H9 (cell line): ENCODE measurements around the gene OLIG1. TPM values are rescaled to one million over a fixed set of nuclear protein-coding genes. Genes with fewer than 3 reads are reported as not detected.

Experiments
- DNase-seq: peaks from one replicate; pipeline ENCODE4 v3.0.0-alpha.2; 2017
- H2AFZ ChIP-seq: one replicate; pipeline ENCODE4 v1.6.1; 2013; ENCODE audit warnings: mild to moderate bottlenecking, low read length, control low read depth, moderate library complexity
- H2AK5ac ChIP-seq: 2 replicates; pipeline ENCODE4 v1.6.1; 2013; ENCODE audit warnings: low read length, control low read depth, mixed read lengths; ENCODE audit not compliant: insufficient read length
- H2BK120ac ChIP-seq: one replicate; pipeline ENCODE4 v1.6.1; 2013; ENCODE audit warnings: low read depth, mild to moderate bottlenecking, low read length, control low read depth, inconsistent platforms; ENCODE audit not compliant: poor library complexity, severe bottlenecking
- H2BK12ac ChIP-seq: 2 replicates; pipeline ENCODE4 v1.6.1; 2013; ENCODE audit warnings: low read length, control low read depth, mixed read lengths, low read depth; ENCODE audit not compliant: insufficient read length
- H2BK15ac ChIP-seq: 2 replicates; pipeline ENCODE4 v1.6.1; 2013; ENCODE audit warnings: low read depth, low read length, control low read depth
- H2BK20ac ChIP-seq: one replicate; pipeline ENCODE4 v1.6.1; 2013; ENCODE audit warnings: low read depth, mild to moderate bottlenecking, low read length, control low read depth, inconsistent platforms; ENCODE audit not compliant: poor library complexity, severe bottlenecking
- H2BK5ac ChIP-seq: 2 replicates; pipeline ENCODE4 v1.6.1; 2013; ENCODE audit warnings: low read length, control low read depth, mixed read lengths; ENCODE audit not compliant: insufficient read length
- H3K14ac ChIP-seq: 2 replicates; pipeline ENCODE4 v1.6.1; 2013; ENCODE audit warnings: low read length, control low read depth; ENCODE audit not compliant: insufficient read depth
- H3K18ac ChIP-seq: 2 replicates; pipeline ENCODE4 v1.6.1; 2013; ENCODE audit warnings: low read depth, mild to moderate bottlenecking, mixed read lengths, low read length, control low read depth; ENCODE audit not compliant: insufficient read length
- H3K23ac ChIP-seq: 2 replicates; pipeline ENCODE4 v1.6.1; 2013; ENCODE audit warnings: low read length, control low read depth, mixed read lengths, low read depth; ENCODE audit not compliant: insufficient read length
- H3K23me2 ChIP-seq: 2 replicates; pipeline ENCODE4 v1.6.1; 2013; ENCODE audit warnings: low read depth, mild to moderate bottlenecking, mixed read lengths, low read length, control low read depth; ENCODE audit not compliant: insufficient read length, poor library complexity, severe bottlenecking
- H3K27ac ChIP-seq: 2 replicates; pipeline ENCODE4 v1.5.1; 2013; ENCODE audit warnings: low read length, control low read depth, mixed read lengths, low read depth; ENCODE audit not compliant: insufficient read length
- H3K27me3 ChIP-seq: 2 replicates; pipeline ENCODE4 v1.6.1; 2013; ENCODE audit warnings: low read length, control low read depth, inconsistent platforms; ENCODE audit not compliant: insufficient read depth
- H3K4ac ChIP-seq: 2 replicates; pipeline ENCODE4 v1.6.1; 2013; ENCODE audit warnings: low read depth, mild to moderate bottlenecking, control low read depth, inconsistent platforms, low read length, moderate library complexity
- H3K4me1 ChIP-seq: 2 replicates; pipeline ENCODE4 v1.6.1; 2013; ENCODE audit warnings: low read length, control low read depth, inconsistent platforms; ENCODE audit not compliant: insufficient read depth
- H3K4me2 ChIP-seq: 2 replicates; pipeline ENCODE4 v1.6.1; 2013; ENCODE audit warnings: low read length, control low read depth, mixed read lengths; ENCODE audit not compliant: insufficient read length, insufficient read depth
- H3K56ac ChIP-seq: 2 replicates; pipeline ENCODE4 v1.6.1; 2013; ENCODE audit warnings: low read depth, mild to moderate bottlenecking, mixed read lengths, low read length, control low read depth; ENCODE audit not compliant: insufficient read length
- H3K79me1 ChIP-seq: 2 replicates; pipeline ENCODE4 v1.6.1; 2013; ENCODE audit warnings: low read depth, mild to moderate bottlenecking, moderate library complexity, low read length, control low read depth, inconsistent platforms; ENCODE audit not compliant: insufficient read depth, poor library complexity, severe bottlenecking
- H3K79me2 ChIP-seq: 2 replicates; pipeline ENCODE4 v1.6.1; 2013; ENCODE audit warnings: low read length, control low read depth, inconsistent platforms; ENCODE audit not compliant: insufficient read depth
- H3K9ac ChIP-seq: 2 replicates; pipeline ENCODE4 v1.6.1; 2013; ENCODE audit warnings: low read length, control low read depth, mixed read lengths; ENCODE audit not compliant: insufficient read length; ENCODE audit errors: extremely low read depth
- H3K9me3 ChIP-seq: one replicate; pipeline ENCODE4 v1.6.1; 2013; ENCODE audit warnings: low read depth, low read length, inconsistent platforms; ENCODE audit not compliant: control insufficient read depth
- H3T11ph ChIP-seq: one replicate; pipeline ENCODE4 v1.6.1; 2013; ENCODE audit warnings: mild to moderate bottlenecking, low read length, control low read depth, inconsistent platforms
- H4K20me1 ChIP-seq: one replicate; pipeline ENCODE4 v1.6.1; 2013; ENCODE audit not compliant: control insufficient read depth, insufficient read length, insufficient read depth
- H4K5ac ChIP-seq: 2 replicates; pipeline ENCODE4 v1.6.1; 2013; ENCODE audit warnings: low read depth, mild to moderate bottlenecking, mixed read lengths, low read length, control low read depth; ENCODE audit not compliant: insufficient read length
- H4K8ac ChIP-seq: replicated peaks from 2 replicates; pipeline ENCODE4 v1.6.1; 2013; ENCODE audit warnings: low read length, control low read depth, mixed read lengths, low read depth; ENCODE audit not compliant: insufficient read length
- H4K91ac ChIP-seq: 2 replicates; pipeline ENCODE4 v1.6.1; 2013; ENCODE audit warnings: low read depth, mild to moderate bottlenecking, moderate library complexity, mixed read lengths, low read length, control low read depth; ENCODE audit not compliant: insufficient read length
- H3K27ac Mint-ChIP-seq, 3 experiments: 2 replicates in 2 of 3; 3 replicates in 1 of 3; pipeline ENCODE4 v1.8.0; 2020 to 2021; ENCODE audit warnings: mixed read lengths in 3 of 3, mild to moderate bottlenecking in 1 of 3, moderate library complexity in 1 of 3
- H3K27me3 Mint-ChIP-seq: 2 replicates; pipeline ENCODE4 v1.8.0; 2021; ENCODE audit warnings: low read depth, mild to moderate bottlenecking, moderate library complexity, mixed read lengths
- H3K36me3 Mint-ChIP-seq, 3 experiments: 2 replicates in 2 of 3; 3 replicates in 1 of 3; pipeline ENCODE4 v1.8.0; 2020 to 2021; ENCODE audit warnings: low read depth in 3 of 3, mixed read lengths in 3 of 3; ENCODE audit not compliant: insufficient read depth in 1 of 3
- H3K4me1 Mint-ChIP-seq, 2 experiments: 2 replicates each; pipeline ENCODE4 v1.8.0; 2020; ENCODE audit warnings: mixed read lengths in 2 of 2
- H3K4me3 Mint-ChIP-seq, 2 experiments: 2 replicates in 1 of 2; 3 replicates in 1 of 2; pipeline ENCODE4 v1.8.0; 2020 to 2021; ENCODE audit warnings: mild to moderate bottlenecking in 2 of 2, mixed read lengths in 2 of 2, moderate library complexity in 1 of 2
- H3K9me3 Mint-ChIP-seq, 2 experiments: 2 replicates in 1 of 2; 3 replicates in 1 of 2; pipeline ENCODE4 v1.8.0; 2020; ENCODE audit warnings: mild to moderate bottlenecking in 2 of 2, mixed read lengths in 2 of 2, moderate library complexity in 1 of 2
- CTCF ChIP-seq: fragments of 200-600 bp; sonication (generic); conservative IDR thresholded peaks from 3 replicates; pipeline ENCODE4 v1.8.0; 2021; ENCODE audit warnings: antibody characterized with exemption, mild to moderate bottlenecking
- WGBS: extraction: QIAGEN DNeasy Blood & Tissue Kit; methylation state at CpG from one replicate; pipeline ENCODE4 v1.1.7; 2013; ENCODE audit warnings: missing lambda C conversion rate, low lambda C conversion rate, mixed read lengths; ENCODE audit not compliant: insufficient read length; ENCODE audit errors: extremely low coverage; 5-methylcytosine and 5-hydroxymethylcytosine counted together
- total RNA-seq: library from RNA; stranded (reverse); gene quantifications from 2 replicates; pipeline ENCODE4 v1.2.1, GENCODE V29; 2021

OLIG1 gene
- total RNA-seq, 1 experiment from 2014 or later, result 0.31 TPM

DNA sequence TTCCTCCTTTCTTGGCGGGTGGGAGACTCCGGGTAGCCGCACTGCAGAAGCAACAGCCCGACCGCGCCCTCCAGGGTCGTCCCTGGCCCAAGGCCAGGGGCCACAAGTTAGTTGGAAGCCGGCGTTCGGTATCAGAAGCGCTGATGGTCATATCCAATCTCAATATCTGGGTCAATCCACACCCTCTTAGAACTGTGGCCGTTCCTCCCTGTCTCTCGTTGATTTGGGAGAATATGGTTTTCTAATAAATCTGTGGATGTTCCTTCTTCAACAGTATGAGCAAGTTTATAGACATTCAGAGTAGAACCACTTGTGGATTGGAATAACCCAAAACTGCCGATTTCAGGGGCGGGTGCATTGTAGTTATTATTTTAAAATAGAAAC lies 41.7 kb upstream of the OLIG1 start:
- Histone ChIP-seq H3K9ac (no peak overlapping the region), H2BK20ac (no peak overlapping the region), H2AK5ac (no peak overlapping the region), H4K20me1 (no peaks in the 10 kb centered on the region), H2AFZ (no peak overlapping the region), H4K91ac (no peak overlapping the region), H3K23me2 (peaks cover 13% of the 10 kb centered on the region), H2BK120ac (no peak overlapping the region), H3K27me3 (peaks cover 92% of the 10 kb centered on the region), H3K18ac (no peak overlapping the region), H3K14ac (no peak overlapping the region), H3K9me3 (no peaks in the 10 kb centered on the region), H4K5ac (no peak overlapping the region), H3T11ph (no peak overlapping the region), H4K8ac (no peak overlapping the region), H3K56ac (no peak overlapping the region), H2BK12ac (no peak overlapping the region), H3K79me2 (no peaks in the 10 kb centered on the region), H3K79me1 (no peaks in the 10 kb centered on the region), H3K4me1 (no peaks in the 10 kb centered on the region; the same call in 1 of the 2 replicates), H3K27ac (no peak overlapping the region), H3K4ac (no peak overlapping the region), H2BK15ac (no peak overlapping the region), H3K23ac (no peak overlapping the region), H2BK5ac (no peak overlapping the region), H3K4me2 (peak overlapping the region; percentile 65)
- no peak for TF ChIP-seq CTCF
- Mint-ChIP-seq H3K4me3 (peak overlapping the region in 1 of 2 experiments; percentile 70; a peak in 3 of 5 replicates), H3K27me3 (peaks cover 97% of the 10 kb centered on the region), H3K4me1 (peaks cover 26 to 55% of the 10 kb centered on the region in 2 experiments), H3K9me3 (no peaks in the 10 kb centered on the region; a peak in 1 of 5 replicates), H3K27ac (no peak overlapping the region), H3K36me3 (no peaks in the 10 kb centered on the region)
- no CpG with 5 or more reads among the region's 15 CpGs for WGBS
- no peak for DNase-seq
